CD14-positive monocyte (primary cell): ENCODE results near the gene CNGB1. TPM values are rescaled to one million over a fixed set of nuclear protein-coding genes. Genes with fewer than 3 reads are reported as not detected.
A peak's percentile ranks its signal among the peaks of the same experiment; 100 is the strongest.

Experiments used
- DNase-seq, 3 donors: peaks; one replicate each; pipeline ENCODE4 v3.0.0-alpha.2; 2011 to 2022
- H2AFZ ChIP-seq: 2 replicates; pipeline ENCODE4 v1.6.0; 2012; ENCODE audit warnings: mild to moderate bottlenecking, low read depth, low read length, inconsistent platforms; ENCODE audit not compliant: insufficient read depth, poor library complexity, severe bottlenecking
- H3K27ac ChIP-seq, 2 donors: 1 replicate in 1 of 2; 2 replicates in 1 of 2; pipeline ENCODE4 v1.5.1; 2012 to 2013; ENCODE audit warnings: low read length in 2 of 2, control low read depth in 1 of 2, inconsistent platforms in 1 of 2, low read depth in 1 of 2, mild to moderate bottlenecking in 1 of 2
- H3K27me3 ChIP-seq, 2 donors: one replicate each; pipeline versions ENCODE4 v1.6.0 to v1.6.1; 2011 to 2013; ENCODE audit warnings: low read length in 2 of 2; ENCODE audit not compliant: control insufficient read depth in 2 of 2, insufficient read depth in 2 of 2
- H3K36me3 ChIP-seq, 2 donors: replicated peaks in 1 of 2; 1 replicate in 1 of 2; 2 replicates in 1 of 2; pipeline versions ENCODE4 v1.5.1 to v1.6.1; 2012 to 2013; ENCODE audit warnings: low read length in 2 of 2, control low read depth in 1 of 2, inconsistent platforms in 1 of 2, mild to moderate bottlenecking in 1 of 2; ENCODE audit not compliant: insufficient read depth in 2 of 2, control insufficient read depth in 1 of 2
- H3K4me1 ChIP-seq, 2 donors: 1 replicate in 1 of 2; 2 replicates in 1 of 2; pipeline versions ENCODE4 v1.5.1 to v1.6.1; 2012 to 2013; ENCODE audit warnings: low read length in 2 of 2, control low read depth in 1 of 2, inconsistent platforms in 1 of 2, mild to moderate bottlenecking in 1 of 2, moderate library complexity in 1 of 2; ENCODE audit not compliant: insufficient read depth in 2 of 2, control insufficient read depth in 1 of 2
- H3K4me2 ChIP-seq: replicated peaks from 2 replicates; pipeline ENCODE3; 2012; ENCODE audit warnings: low read length, moderate library complexity, mild to moderate bottlenecking; ENCODE audit not compliant: poor library complexity, severe bottlenecking; ENCODE audit errors: extremely low read depth
- H3K4me3 ChIP-seq, 3 experiments: fragments of 200-600 bp in 1 of 3; sonication (generic) in 1 of 3; replicated peaks in 1 of 3; 1 replicate in 2 of 3; 2 replicates in 1 of 3; pipeline ENCODE4 v1.5.1; 2011 to 2013; ENCODE audit warnings: low read length in 3 of 3, mild to moderate bottlenecking in 3 of 3, control low read depth in 2 of 3, low read depth in 2 of 3, inconsistent platforms in 1 of 3, moderate library complexity in 1 of 3
- H3K79me2 ChIP-seq: 2 replicates; pipeline ENCODE4 v1.6.0; 2012; ENCODE audit warnings: mild to moderate bottlenecking, control low read depth, inconsistent platforms, low read length, moderate library complexity; ENCODE audit not compliant: insufficient read depth
- H3K9ac ChIP-seq: 2 replicates; pipeline ENCODE4 v1.6.0; 2017; ENCODE audit warnings: low read length, mild to moderate bottlenecking; ENCODE audit not compliant: insufficient read depth, poor library complexity, severe bottlenecking
- H3K9me3 ChIP-seq, 2 donors: replicated peaks in 1 of 2; 1 replicate in 1 of 2; 2 replicates in 1 of 2; pipeline versions ENCODE4 v1.5.1 to v1.6.1; 2012 to 2013; ENCODE audit warnings: low read length in 2 of 2, control low read depth in 1 of 2; ENCODE audit not compliant: control insufficient read depth in 1 of 2, insufficient read depth in 1 of 2
- H4K20me1 ChIP-seq: 2 replicates; pipeline ENCODE4 v1.6.0; 2012; ENCODE audit warnings: mild to moderate bottlenecking, low read length, control low read depth, moderate library complexity; ENCODE audit not compliant: insufficient read depth
- H3K27ac Mint-ChIP-seq, 7 donors: one replicate each; pipeline ENCODE4 v1.8.0; 2020; ENCODE audit warnings: mild to moderate bottlenecking in 7 of 7, mixed read lengths in 7 of 7, moderate library complexity in 6 of 7, inconsistent platforms in 2 of 7
- H3K27me3 Mint-ChIP-seq, 3 donors: one replicate each; pipeline ENCODE4 v1.8.0; 2021 to 2022; ENCODE audit warnings: low read depth in 3 of 3, mild to moderate bottlenecking in 3 of 3, mixed read lengths in 3 of 3, moderate library complexity in 3 of 3, inconsistent platforms in 1 of 3
- H3K36me3 Mint-ChIP-seq, 2 donors: one replicate each; pipeline ENCODE4 v1.8.0; 2020; ENCODE audit warnings: mixed read lengths in 2 of 2, inconsistent platforms in 1 of 2, mild to moderate bottlenecking in 1 of 2
- H3K4me1 Mint-ChIP-seq: one replicate; pipeline ENCODE4 v1.8.0; 2020; ENCODE audit warnings: mild to moderate bottlenecking, mixed read lengths
- H3K4me3 Mint-ChIP-seq, 2 donors: one replicate each; pipeline ENCODE4 v1.8.0; 2020; ENCODE audit warnings: mild to moderate bottlenecking in 2 of 2, mixed read lengths in 2 of 2, moderate library complexity in 1 of 2
- H3K9me3 Mint-ChIP-seq, 7 donors: one replicate each; pipeline ENCODE4 v1.8.0; 2020 to 2022; ENCODE audit warnings: mixed read lengths in 7 of 7, mild to moderate bottlenecking in 6 of 7, moderate library complexity in 6 of 7, inconsistent platforms in 2 of 7
- CTCF ChIP-seq: fragments of 200-600 bp; IDR thresholded peaks from one replicate; pipeline ENCODE4 v1.8.0; 2022; ENCODE audit warnings: antibody characterized with exemption, mild to moderate bottlenecking
- WGBS: methylation state at CpG from one replicate; pipeline ENCODE4 v1.1.5; 2013; ENCODE audit warnings: missing lambda C conversion rate; ENCODE audit not compliant: insufficient coverage; 5-methylcytosine and 5-hydroxymethylcytosine counted together
- intact Hi-C, 2 donors: fragments of 100-400 bp; cut with micrococcal nuclease; formaldehyde crosslinking; loops; one replicate each; pipeline versions ENCODE4 v1.15.0 to v1.15.1; 2023
- polyA plus RNA-seq, 3 donors: library from polyadenylated mRNA; depleted of rRNA in 1 of 3; unstranded in 2 of 3; stranded (reverse) in 1 of 3; fragments of 300-500 nt in 2 of 3; fragments of >200 nt in 1 of 3; fragmentation: Illumina TruSeq in 2 of 3; gene quantifications; 1 replicate in 2 of 3; 2 replicates in 1 of 3; pipeline ENCODE4 v1.2.3, GENCODE V29; 2012 to 2021

The CNGB1 gene
- polyA plus RNA-seq, 3 donors = not detected

- intact Hi-C loops = no loop called here
- Mint-ChIP-seq H3K4me3 (no peak overlapping the region), H3K27ac (no peak overlapping the region), H3K9me3 (peaks cover 0 to 1% (median 0%) of the 10 kb centered on the region in 7 donors), H3K4me1 (peaks cover 14% of the 10 kb centered on the region), H3K27me3 (peaks cover 3 to 9% (median 5%) of the 10 kb centered on the region in 3 donors), H3K36me3 (no peaks in the 10 kb centered on the region)
- 33% methylated on average over 9 of the region's 11 CpGs for WGBS
- Histone ChIP-seq H3K9ac (no peak overlapping the region), H3K4me1 (peaks cover 0 to 8% of the 10 kb centered on the region in 2 donors), H2AFZ (no peak overlapping the region), H3K27me3 (no peaks in the 10 kb centered on the region), H3K4me2 (no peak overlapping the region), H3K79me2 (no peaks in the 10 kb centered on the region), H4K20me1 (no peaks in the 10 kb centered on the region), H3K27ac (no peak overlapping the region), H3K4me3 (no peak overlapping the region), H3K36me3 (no peaks in the 10 kb centered on the region), H3K9me3 (no peaks in the 10 kb centered on the region)
- no peak for TF ChIP-seq CTCF
- no peak for DNase-seq
Observed at GRCh38 chr16:57941016-57941664, 29.8 kb downstream of the CNGB1 start.

GRCh38 chr16:57940382-57940966 lies 30.5 kb downstream of the CNGB1 start:
- Histone ChIP-seq H3K27me3 (no peaks in the 10 kb centered on the region), H3K4me1 (peaks cover 0 to 8% of the 10 kb centered on the region in 2 donors), H3K4me3 (no peak overlapping the region), H3K9ac (no peak overlapping the region), H3K9me3 (no peaks in the 10 kb centered on the region), H3K27ac (no peak overlapping the region), H3K36me3 (no peaks in the 10 kb centered on the region), H3K79me2 (no peaks in the 10 kb centered on the region), H2AFZ (no peak overlapping the region), H4K20me1 (no peaks in the 10 kb centered on the region), H3K4me2 (no peak overlapping the region)
- no peak for TF ChIP-seq CTCF
- peaks cover 0 to 1% (median 0%) of the 10 kb centered on the region in 7 donors for H3K9me3 Mint-ChIP-seq
- no peaks in the 10 kb centered on the region for H3K36me3 Mint-ChIP-seq
- WGBS = 73% methylated on average over 3 of the region's 5 CpGs
- intact Hi-C loops = no loop called here
- peaks cover 14% of the 10 kb centered on the region for H3K4me1 Mint-ChIP-seq
- peak overlapping the region in 1 of 7 donors; percentile 36 for H3K27ac Mint-ChIP-seq
- H3K4me3 Mint-ChIP-seq = no peak overlapping the region
- no peak for DNase-seq
- peaks cover 3 to 9% (median 5%) of the 10 kb centered on the region in 3 donors for H3K27me3 Mint-ChIP-seq
